K562 (cell line): Measurements from ENCODE around the gene CHAD. TPM values are rescaled to one million over a fixed set of nuclear protein-coding genes. Genes with fewer than 3 reads are reported as not detected.

Source experiments
- ADNP ChIP-seq: fragments of 200-800 bp; sonication (Bioruptor generic); IDR thresholded peaks from 2 replicates; pipeline ENCODE4 v1.6.1; 2016; ENCODE audit warnings: missing genetic modification characterization, missing compliant biosample characterization
- AFF1 ChIP-seq, 2 experiments: fragments of 450-650 bp; IDR thresholded peaks; 2 replicates each; pipeline ENCODE4 v1.6.1; 2018; ENCODE audit warnings: mild to moderate bottlenecking in 2 of 2, low read depth in 1 of 2; ENCODE audit not compliant: partially characterized antibody in 2 of 2
- BRD4 ChIP-seq: fragments of 200-600 bp; sonication (generic); IDR thresholded peaks from 2 replicates; pipeline ENCODE4 v1.6.1; 2017; ENCODE audit warnings: inconsistent platforms
- ELF2 ChIP-seq: fragments of 250-450 bp; sonication (Bioruptor Pico); IDR thresholded peaks from 2 replicates; pipeline ENCODE4 v1.5.0; 2021; ENCODE audit warnings: mild to moderate bottlenecking
- GATAD2B ChIP-seq: fragments of 450-650 bp; IDR thresholded peaks from 2 replicates; pipeline ENCODE4 v1.6.1; 2017; ENCODE audit warnings: mild to moderate bottlenecking, borderline replicate concordance
- HBP1 ChIP-seq: fragments of 450-650 bp; formaldehyde crosslinking; IDR thresholded peaks from 2 replicates; pipeline ENCODE4 v1.4.0; 2022; ENCODE audit warnings: missing genetic modification characterization
- HNRNPL ChIP-seq: fragments of 200-400 bp; formaldehyde crosslinking; IDR thresholded peaks from 2 replicates; pipeline ENCODE4 v1.6.1; 2017; ENCODE audit warnings: low read depth, mild to moderate bottlenecking, low read length
- NFXL1 ChIP-seq: fragments of 450-650 bp; formaldehyde crosslinking; IDR thresholded peaks from 2 replicates; pipeline ENCODE4 v1.4.0; 2021; ENCODE audit warnings: mild to moderate bottlenecking
- PRMT5 ChIP-seq: sonication (generic); formaldehyde crosslinking; IDR thresholded peaks from 2 replicates; pipeline ENCODE4 v1.5.0; 2020; ENCODE audit warnings: missing genetic modification reagents
- PRPF4 ChIP-seq: fragments of 200-400 bp; formaldehyde crosslinking; IDR thresholded peaks from one replicate; pipeline ENCODE4 v1.6.1; 2017; ENCODE audit warnings: low read length, low read depth, mild to moderate bottlenecking; ENCODE audit not compliant: insufficient read depth, poor library complexity, severe bottlenecking
- RAD51 ChIP-seq: fragments of 450-650 bp; IDR thresholded peaks from 2 replicates; pipeline ENCODE4 v1.7.1; 2016; ENCODE audit warnings: low read depth, mild to moderate bottlenecking, borderline replicate concordance
- STAT5A ChIP-seq: IDR thresholded peaks from 2 replicates; pipeline ENCODE4 v1.6.1; 2012; ENCODE audit warnings: low read length, inconsistent platforms, borderline replicate concordance
- TAL1 ChIP-seq: fragments of 450-650 bp; IDR thresholded peaks from 2 replicates; pipeline ENCODE4 v1.6.1; 2016; ENCODE audit warnings: mild to moderate bottlenecking
- THAP7 ChIP-seq: fragments of 250-450 bp; sonication (Bioruptor Pico); IDR thresholded peaks from 2 replicates; pipeline ENCODE4 v1.5.0; 2021
- TOE1 ChIP-seq, 2 experiments: fragments of 450-650 bp in 1 of 2; sonication (generic) in 1 of 2; formaldehyde crosslinking in 1 of 2; IDR thresholded peaks; 2 replicates each; pipeline versions ENCODE4 v1.7.1 to v1.8.0; 2016 to 2022; ENCODE audit warnings: borderline replicate concordance in 2 of 2, mild to moderate bottlenecking in 2 of 2, antibody characterized with exemption in 1 of 2, inconsistent platforms in 1 of 2, low read depth in 1 of 2, missing genetic modification reagents in 1 of 2, moderate library complexity in 1 of 2
- ZNF174 ChIP-seq: fragments of 250-450 bp; sonication (Bioruptor Pico); IDR thresholded peaks from 2 replicates; pipeline ENCODE4 v1.4.0; 2020; ENCODE audit warnings: mild to moderate bottlenecking
- ZNF324 ChIP-seq: fragments of 250-450 bp; sonication (Bioruptor Pico); IDR thresholded peaks from 2 replicates; pipeline ENCODE4 v1.4.0; 2020; ENCODE audit warnings: mild to moderate bottlenecking
- ZNF408 ChIP-seq: fragments of 250-450 bp; sonication (Bioruptor Pico); IDR thresholded peaks from 2 replicates; pipeline ENCODE4 v1.4.0; 2020; ENCODE audit warnings: low read depth, mild to moderate bottlenecking, moderate library complexity
- polyA plus RNA-seq, 8 experiments: library from polyadenylated mRNA; depleted of rRNA in 4 of 8; stranded (reverse) in 5 of 8; unstranded in 3 of 8; fragments of >200 nt; fragmentation: Nextera tagmentation in 2 of 8; fragmentation: Illumina TruSeq in 1 of 8; extraction: Ambion mirVana in 2 of 8; extraction: Trizol in 1 of 8; gene quantifications; 2 replicates each; pipeline versions ENCODE4 v1.2.1 to v1.2.3, GENCODE V29; 2011 to 2014; ENCODE audit warnings: inconsistent platforms in 1 of 8, missing spikeins in 1 of 8
- total RNA-seq, 7 experiments: library from RNA; depleted of rRNA in 6 of 7; stranded (reverse); fragments of >200 nt in 6 of 7; fragmentation: Illumina TruSeq in 2 of 7; extraction: Trizol in 2 of 7; gene quantifications; 2 replicates each; pipeline versions ENCODE4 v1.2.1 to v1.2.3, GENCODE V29; 2011 to 2021; ENCODE audit warnings: low replicate concordance in 1 of 7
- TF ChIP-seq, protein P1 (sequence below): fragments of 450-650 bp; IDR thresholded peaks from one replicate; pipeline ENCODE4 v1.6.1; 2018; ENCODE audit warnings: mild to moderate bottlenecking, moderate library complexity; ENCODE audit not compliant: partially characterized antibody

Gene CHAD
- total and polyA plus RNA-seq, 9 of the 15 experiments (the other 6 are each of a cell fraction or from before 2014, with no cell fraction given) = not detected

DNA sequence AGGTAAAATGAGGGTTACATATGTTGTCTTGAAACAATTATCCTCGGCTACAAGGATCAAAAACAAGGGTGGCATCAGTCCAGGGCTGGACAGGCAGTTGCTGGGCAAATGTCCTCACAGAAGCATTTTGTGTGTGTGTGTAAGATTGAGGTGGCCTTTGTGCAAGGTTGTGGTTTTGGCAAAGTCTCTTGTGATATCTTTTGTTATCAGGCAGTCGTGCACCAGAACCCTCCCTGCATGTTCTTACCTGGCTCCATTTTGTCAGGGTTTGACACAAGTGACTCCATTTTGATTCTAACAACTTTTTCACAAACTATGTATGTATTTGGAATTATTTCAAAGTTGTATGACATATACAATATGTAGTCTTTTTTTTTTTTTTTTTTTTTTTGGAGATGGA is 20.0 kb downstream of the CHAD start (continued):
- TF ChIP-seq THAP7 (CRISPR knock-in tag) (no peak), RAD51 (no peak), ELF2 (CRISPR knock-in tag) (no peak), PRPF4 (no peak), ADNP (no peak), GATAD2B (no peak), ZNF174 (no peak), AFF1 (IDR thresholded peaks at IDR 0.05; ENCODE audit: low read depth in 1 of 2, partially characterized antibody in 2 of 2) (no peak), HNRNPL (no peak), NFXL1 (CRISPR knock-in tag) (no peak), PRMT5 (CRISPR knock-in tag) (no peak), HBP1 (no peak), STAT5A (no peak), TAL1 (no peak), ZNF408 (CRISPR knock-in tag) (no peak), TOE1 (IDR thresholded peaks at IDR 0.05; ENCODE audit: borderline replicate concordance) (no peak), TOE1 (CRISPR knock-in tag; IDR thresholded peaks at IDR 0.05; ENCODE audit: borderline replicate concordance, low read depth) (no peak), BRD4 (no peak), ZNF324 (no peak)
- TF ChIP-seq, protein P1, sequence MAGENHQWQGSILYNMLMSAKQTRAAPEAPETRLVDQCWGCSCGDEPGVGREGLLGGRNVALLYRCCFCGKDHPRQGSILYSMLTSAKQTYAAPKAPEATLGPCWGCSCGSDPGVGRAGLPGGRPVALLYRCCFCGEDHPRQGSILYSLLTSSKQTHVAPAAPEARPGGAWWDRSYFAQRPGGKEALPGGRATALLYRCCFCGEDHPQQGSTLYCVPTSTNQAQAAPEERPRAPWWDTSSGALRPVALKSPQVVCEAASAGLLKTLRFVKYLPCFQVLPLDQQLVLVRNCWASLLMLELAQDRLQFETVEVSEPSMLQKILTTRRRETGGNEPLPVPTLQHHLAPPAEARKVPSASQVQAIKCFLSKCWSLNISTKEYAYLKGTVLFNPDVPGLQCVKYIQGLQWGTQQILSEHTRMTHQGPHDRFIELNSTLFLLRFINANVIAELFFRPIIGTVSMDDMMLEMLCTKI = no peak
